ENCODE data around the gene BTLA. TPM values are rescaled to one million over a fixed set of nuclear protein-coding genes. Genes with fewer than 3 reads are reported as not detected.

BTLA gene
- total RNA-seq, 6 experiments from 2014 or later = not detected

GRCh38 chr3:112505907-112506306, 6.6 kb upstream of the BTLA start:
- Mint-ChIP-seq H3K4me3 (no peak overlapping the region), H3K36me3 (ENCODE audit: low read depth) (no peaks in the 10 kb centered on the region), H3K4me1 (ENCODE audit: low read depth) (no peaks in the 10 kb centered on the region), H3K27me3 (ENCODE audit: insufficient read depth) (peaks cover 7% of the 10 kb centered on the region; the same call in 1 of the 2 replicates), H3K9me3 (no peaks in the 10 kb centered on the region), H3K27ac (no peak overlapping the region)
- TF ChIP-seq CTCF (IDR thresholded peaks at IDR 0.05) = no peak
- DNase-seq = no peak

GRCh38 chr3:112504123-112504522, 4.9 kb upstream of the BTLA start:
- Mint-ChIP-seq H3K36me3 (ENCODE audit: low read depth) (no peaks in the 10 kb centered on the region), H3K9me3 (no peaks in the 10 kb centered on the region), H3K4me3 (no peak overlapping the region), H3K4me1 (ENCODE audit: low read depth) (no peaks in the 10 kb centered on the region), H3K27ac (no peak overlapping the region), H3K27me3 (ENCODE audit: insufficient read depth) (peaks cover 8% of the 10 kb centered on the region; the same call in 1 of the 2 replicates)
- no peak for DNase-seq
- no peak for TF ChIP-seq CTCF (IDR thresholded peaks at IDR 0.05)

GRCh38 chr3:112503304-112503972, 4.2 kb upstream of the BTLA start:
- no peak for TF ChIP-seq CTCF (IDR thresholded peaks at IDR 0.05)
- Mint-ChIP-seq H3K4me3 (no peak overlapping the region), H3K27ac (no peak overlapping the region), H3K4me1 (ENCODE audit: low read depth) (no peaks in the 10 kb centered on the region), H3K36me3 (ENCODE audit: low read depth) (no peaks in the 10 kb centered on the region), H3K27me3 (ENCODE audit: insufficient read depth) (peaks cover 10% of the 10 kb centered on the region; the same call in 1 of the 2 replicates), H3K9me3 (no peaks in the 10 kb centered on the region)
- DNase-seq = no peak

GRCh38 chr3:112500621-112501020, 1.3 kb upstream of the BTLA start:
- no peaks in the 10 kb centered on the region for H3K4me1 Mint-ChIP-seq (ENCODE audit: low read depth)
- H3K4me3 Mint-ChIP-seq = no peak overlapping the region
- peaks cover 10% of the 10 kb centered on the region for H3K27me3 Mint-ChIP-seq (ENCODE audit: insufficient read depth)
- TF ChIP-seq CTCF (IDR thresholded peaks at IDR 0.05) = no peak
- no peak overlapping the region for H3K27ac Mint-ChIP-seq
- no peaks in the 10 kb centered on the region for H3K36me3 Mint-ChIP-seq (ENCODE audit: low read depth)
- H3K9me3 Mint-ChIP-seq = no peaks in the 10 kb centered on the region
- DNase-seq = no peak

GRCh38 chr3:112497897-112498548, 1.2 kb downstream of the BTLA start:
- no peak overlapping the region for H3K4me3 Mint-ChIP-seq
- no peak for DNase-seq
- H3K4me1 Mint-ChIP-seq (ENCODE audit: low read depth) = no peaks in the 10 kb centered on the region
- no peaks in the 10 kb centered on the region; the same call in 1 of the 2 replicates for H3K9me3 Mint-ChIP-seq
- H3K27me3 Mint-ChIP-seq (ENCODE audit: insufficient read depth) = peaks cover 12% of the 10 kb centered on the region
- no peak overlapping the region for H3K27ac Mint-ChIP-seq
- no peaks in the 10 kb centered on the region for H3K36me3 Mint-ChIP-seq (ENCODE audit: low read depth)
- no peak for TF ChIP-seq CTCF (IDR thresholded peaks at IDR 0.05)

Measured in HFFc6 (cell line).